HuH-7 (cell line): ENCODE results near the gene STIL.

Experiments used
- DNase-seq: peaks from one replicate; pipeline ENCODE4 v3.0.0; 2011; ENCODE audit warnings: low spot score

STIL gene

DNA sequence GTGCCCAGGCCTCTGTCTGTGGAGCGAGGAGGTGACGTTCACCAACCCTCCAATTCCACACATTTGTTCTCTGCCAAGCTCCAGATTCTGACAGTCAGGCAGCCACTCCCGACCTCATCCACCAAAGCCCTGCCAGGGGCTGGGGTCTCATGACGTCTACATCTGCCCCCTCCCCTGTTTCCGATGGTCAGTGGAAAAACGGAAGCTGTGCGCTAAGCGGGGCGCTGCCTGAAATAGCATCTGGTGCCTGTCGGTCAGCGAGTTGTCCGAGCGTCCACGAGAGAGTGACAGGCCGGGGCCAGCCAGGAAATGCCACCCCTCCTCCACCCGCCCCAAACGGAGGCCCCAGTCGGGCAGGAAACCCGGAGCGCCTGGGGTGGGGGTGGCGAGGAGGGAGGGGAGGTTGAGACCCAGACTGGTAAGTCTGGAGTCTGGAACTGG, 78.7 kb downstream of the STIL start:
- DNase-seq = no peak

DNA sequence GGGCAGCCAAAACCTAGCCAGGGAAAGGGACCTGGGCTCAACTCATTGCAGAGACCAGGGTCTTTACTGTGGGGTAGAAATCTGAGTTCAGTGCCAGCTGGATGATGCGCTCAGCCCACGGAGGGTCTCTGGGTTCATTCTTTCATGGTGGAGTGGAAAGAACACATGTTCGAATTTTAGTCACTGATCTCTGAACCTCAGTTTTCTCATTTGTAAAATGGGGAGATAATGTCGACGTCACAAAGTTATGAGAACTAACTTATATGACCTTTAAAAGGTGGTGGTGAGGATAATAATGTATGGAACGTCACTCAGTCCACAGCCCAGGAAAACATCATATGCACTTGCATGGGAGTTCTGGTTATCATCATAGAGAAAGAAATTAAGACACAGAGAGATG, 80.8 kb downstream of the STIL start:
- no peak for DNase-seq

DNA sequence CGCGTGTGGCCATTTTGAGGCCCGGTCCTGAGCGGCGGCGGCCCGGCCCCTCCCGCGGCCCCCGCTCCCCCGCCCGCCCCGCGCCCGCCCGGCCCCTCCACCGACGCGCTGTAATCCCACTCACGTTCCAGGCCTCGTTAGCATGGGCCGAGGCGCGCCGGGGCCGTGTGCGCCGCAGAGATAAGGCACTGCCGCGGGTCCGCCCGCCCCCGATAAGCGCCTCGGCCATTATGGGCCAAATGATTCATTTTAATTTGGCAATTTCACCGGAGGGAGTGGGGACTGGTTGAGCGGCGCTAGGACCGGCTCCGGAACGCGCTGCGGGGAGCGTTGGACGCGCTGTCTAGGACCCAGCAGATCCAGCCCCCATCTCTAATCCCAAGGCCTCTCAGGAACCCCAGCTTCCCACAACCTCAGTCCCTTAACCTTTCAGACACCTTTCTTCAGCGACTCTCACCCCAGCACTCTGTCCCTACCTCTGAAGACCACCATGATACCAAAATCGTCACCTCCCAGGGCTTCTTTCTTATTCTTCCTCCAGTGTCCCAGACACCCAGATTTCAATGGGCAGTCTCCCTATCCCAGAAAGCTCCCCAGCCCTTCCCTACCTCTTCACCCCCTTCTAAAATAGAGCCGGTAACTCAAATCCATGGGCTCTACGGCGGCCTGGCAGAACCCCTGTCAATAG, 81.6 kb downstream of the STIL start, which contains the start of gene TAL1:
Gene TAL1 (minus strand): TSS at position 39 of the 688 bp plus-strand sequence. CDS start 6,337 bp downstream, outside the sequence.
- no peak for DNase-seq

DNA sequence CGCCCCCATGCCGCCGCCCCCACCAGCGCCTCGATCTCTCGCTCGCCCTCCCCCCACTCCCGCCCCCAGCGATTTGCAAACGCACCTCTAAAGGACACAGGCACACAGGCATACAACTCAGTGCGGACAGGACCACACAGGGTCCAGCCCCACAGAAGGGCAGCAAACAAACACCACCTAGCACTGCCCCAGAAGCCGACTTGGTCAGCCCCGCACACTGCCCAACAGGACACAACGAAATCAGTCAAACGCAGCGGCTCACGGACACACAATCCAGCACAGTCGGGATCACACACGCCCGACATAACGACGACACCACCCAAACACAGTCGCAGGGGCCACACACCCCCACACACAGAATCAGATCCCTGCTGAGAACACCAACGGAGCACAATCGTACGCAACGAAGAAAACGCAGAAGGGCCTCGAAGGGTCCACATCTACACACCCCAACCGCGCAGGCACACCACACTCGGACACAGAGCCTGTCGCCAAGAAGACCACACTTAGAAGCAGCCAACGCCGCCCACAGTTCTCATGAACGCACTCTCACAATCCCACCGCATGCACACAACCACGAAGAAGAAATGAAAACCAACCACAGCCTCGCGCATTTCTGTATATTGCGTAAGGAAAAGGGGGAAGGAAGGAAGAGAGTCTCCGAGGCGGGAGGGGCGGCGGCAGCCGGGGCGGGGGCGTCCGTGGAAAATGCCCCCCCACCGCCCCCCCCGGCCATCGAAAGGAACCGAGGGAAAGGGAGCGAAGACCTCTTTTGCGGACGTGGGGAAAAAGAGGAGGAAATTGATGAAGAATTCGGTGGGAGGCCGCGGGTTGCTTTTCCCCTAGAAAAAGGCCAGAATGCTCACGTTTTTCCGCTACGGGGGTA, 82.4 kb downstream of the STIL start:
- DNase-seq = no peak

DNA sequence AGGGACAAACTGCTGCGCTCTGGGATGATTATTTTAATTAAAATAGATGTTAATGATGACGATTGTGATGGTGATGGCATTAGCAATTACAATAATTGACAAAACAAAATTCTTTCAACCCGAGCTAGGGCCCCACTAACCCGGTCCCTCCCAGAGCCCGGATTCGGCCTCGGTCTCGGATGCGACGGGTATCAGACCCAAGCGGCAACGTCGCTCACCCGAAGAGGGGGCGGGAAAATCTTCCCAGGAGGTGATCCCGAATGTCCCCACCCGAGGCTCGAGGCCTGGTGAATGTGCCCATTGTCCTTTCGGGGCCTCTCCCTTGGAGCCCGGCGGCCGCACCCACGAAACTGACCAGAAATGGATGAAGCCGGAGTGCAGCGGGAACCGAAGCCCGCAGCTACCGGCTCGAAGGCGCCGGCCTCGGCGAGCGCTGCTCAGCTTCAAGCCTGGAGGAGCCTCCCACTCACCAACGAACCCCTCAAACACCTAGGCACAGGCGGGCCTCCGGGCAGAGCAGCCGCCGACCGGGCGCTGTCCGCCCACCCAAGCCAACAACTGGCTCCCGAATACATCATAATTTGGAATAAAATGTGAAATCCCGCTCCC, 83.2 kb downstream of the STIL start:
- DNase-seq = no peak

- no peak for DNase-seq
Measured at GRCh38 chr1:47229886-47230691, 83.9 kb downstream of the STIL start.

DNA sequence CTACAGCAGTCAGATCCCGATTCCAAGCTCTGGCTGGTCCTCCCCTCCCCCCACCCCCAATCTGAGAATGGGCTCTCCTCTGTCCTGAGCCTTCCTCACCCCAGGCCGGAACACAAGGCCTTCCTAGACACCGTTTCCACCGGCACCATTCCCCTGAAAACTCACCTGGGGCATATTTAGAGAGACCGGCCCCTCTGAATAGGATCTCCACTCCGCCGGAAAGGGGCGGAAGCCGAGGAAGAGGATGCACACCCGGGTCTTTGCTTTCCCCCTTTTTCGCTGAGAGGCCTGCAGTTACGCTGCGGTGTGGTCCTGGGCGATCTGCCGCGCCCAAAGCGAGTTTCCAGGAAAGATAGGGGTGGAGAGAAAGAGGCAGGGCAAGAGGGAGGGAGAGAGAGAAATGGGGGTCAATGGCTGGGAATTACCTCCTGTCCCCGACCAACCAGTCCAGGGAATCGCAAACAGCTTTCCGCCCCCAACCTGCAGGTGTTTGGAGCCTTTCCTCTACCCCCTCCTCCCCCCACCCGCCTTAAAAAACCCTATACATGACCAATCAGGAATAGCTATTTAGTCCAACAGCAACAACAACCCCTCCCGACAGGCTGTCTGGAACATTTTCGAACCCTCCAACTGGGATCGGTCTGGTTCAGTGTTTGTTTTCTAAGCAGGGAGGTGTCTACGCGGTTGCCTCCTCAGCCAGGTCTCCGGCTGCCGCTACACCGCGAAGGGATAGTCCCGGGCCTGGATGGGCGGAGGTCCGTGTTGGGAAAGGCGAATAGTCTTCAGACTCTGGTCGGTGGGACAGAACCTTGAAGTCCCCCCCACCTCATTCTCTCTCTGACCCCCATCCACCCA, 84.7 kb downstream of the STIL start:
- DNase-seq = no peak

GRCh38 chr1:47228644-47229030, 85.3 kb downstream of the STIL start:
- DNase-seq = no peak

DNA sequence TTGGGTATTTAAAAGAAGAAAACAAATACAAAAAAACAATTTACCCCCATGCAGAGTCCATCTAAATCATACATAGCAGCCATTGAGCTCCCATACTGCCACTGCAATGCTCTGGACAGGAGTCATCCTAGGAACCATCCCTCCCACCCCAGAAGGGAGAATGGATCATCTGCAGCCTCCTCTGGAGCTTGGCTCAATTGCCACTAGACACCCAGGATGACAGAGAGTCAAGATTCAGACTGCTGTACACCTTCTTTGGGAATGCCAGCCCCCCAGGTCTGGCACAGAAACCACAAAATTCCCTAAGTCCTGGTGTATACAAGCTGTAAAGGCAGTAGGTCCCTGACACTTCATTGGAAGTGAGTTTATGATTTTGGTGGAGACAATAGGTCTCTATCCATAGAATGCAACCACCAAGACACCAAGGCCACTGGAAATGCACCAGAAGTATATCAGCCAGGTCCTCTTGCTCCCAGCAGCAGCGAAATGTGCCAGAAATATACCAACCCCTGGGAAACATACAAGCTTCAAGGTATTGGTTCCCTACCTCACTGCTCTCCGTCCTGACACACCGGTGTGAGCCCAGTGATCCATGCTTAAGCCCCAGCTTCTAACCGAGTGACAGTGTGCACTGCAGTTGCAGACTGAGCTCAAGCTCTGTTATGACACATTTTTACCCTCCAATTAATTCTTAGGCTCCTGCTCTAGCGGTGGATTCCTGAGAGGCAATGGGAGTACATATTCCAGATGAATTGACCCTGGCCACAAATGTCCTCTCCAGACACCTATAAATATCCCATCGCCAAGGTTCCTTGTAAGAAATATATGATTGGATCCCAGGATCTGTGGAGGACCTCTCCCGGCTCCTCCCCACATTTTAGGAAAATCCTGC, 86.4 kb downstream of the STIL start:
- DNase-seq = no peak

DNA sequence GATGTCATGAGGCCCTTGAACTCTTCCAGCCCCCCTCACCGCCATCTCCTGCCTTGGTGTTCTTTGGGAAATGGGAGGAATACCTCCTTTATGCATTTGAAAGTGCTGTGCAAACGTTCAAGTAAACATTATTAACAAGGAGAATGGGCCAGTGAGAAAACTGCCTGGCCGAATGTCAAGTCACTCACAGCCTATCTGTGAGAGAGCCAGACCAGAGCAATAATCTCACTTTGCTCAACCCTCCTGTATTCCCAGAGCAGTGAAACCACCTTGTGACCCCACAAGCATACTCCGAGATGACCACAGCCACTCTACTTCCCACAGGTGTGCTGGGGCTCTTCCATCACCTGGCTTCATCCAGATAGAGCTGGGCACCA, 87.1 kb downstream of the STIL start:
- DNase-seq = no peak

GRCh38 chr1:47226121-47226838, 87.7 kb downstream of the STIL start:
- DNase-seq = no peak

DNA sequence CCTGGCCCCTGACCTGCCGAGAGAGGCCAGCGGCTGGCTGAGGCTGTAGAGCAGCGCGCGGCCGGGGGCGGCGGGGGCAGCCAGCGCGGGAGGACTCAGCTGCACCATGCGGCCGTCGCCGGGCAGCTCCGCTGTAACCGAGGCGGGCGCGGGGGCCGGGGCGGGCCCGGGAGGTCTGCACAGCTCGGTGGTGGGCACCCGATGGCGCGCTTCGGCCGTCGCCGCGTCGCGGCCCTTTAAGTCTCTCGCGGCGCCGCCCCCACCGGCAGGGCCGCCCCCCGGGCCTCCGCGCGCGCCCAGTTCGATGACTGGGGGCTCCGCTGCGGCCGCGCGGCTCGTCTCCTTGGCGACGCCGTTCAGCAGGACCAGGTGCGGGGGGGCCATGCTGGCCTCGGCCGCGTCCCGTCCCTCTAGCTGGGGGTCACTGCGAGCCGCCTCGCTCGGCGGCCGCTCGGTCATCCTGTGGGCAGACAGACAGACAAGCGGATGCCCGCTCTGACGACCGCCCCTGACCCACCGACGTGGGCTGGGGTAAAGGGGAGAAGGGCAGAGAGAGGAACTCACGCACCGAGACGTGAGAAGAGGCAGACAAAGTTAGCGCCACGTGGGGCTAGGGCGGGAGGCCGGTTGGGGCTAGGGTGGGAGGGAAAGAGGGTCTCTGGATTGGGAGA, 88.4 kb downstream of the STIL start:
- peak; percentile 56 for DNase-seq

DNA sequence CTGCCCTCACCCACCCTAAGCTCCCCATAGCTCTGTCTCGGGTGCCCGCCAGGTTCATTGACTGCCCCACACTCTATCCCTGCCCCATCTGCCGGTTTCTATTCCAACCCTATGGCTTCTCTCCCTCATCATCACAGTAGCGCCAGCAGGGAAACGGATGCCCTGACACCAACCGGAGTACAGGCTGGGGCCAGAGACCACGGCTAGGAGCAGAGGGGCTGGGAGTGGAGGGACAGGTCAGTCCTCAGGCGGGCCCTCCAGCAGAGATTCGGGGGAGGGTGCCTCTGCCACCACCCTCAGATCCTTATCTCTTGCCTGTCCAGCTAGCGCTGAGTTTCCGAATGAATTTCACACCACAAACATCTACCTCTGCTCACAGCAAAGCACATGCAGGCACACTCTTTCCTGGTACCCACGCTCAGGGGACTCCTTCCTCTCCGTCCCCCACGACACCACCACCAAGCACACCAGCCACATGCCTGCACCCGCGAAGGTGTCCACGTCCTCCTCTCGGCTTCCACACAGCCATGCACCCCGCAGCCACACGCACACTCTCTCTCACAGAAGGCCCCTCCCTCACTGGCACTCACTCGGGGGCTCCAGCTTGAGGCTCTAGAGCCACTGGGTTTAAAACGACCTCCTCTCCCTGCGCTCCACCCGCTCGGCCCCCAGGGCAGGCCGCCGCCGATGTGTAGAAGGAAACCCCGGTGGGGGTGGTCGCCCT, 89.1 kb downstream of the STIL start:
- no peak for DNase-seq

- DNase-seq = no peak
Measured at GRCh38 chr1:47223921-47224675, 89.8 kb downstream of the STIL start.

GRCh38 chr1:47223174-47223920, 90.6 kb downstream of the STIL start:
- no peak for DNase-seq

- DNase-seq = no peak
Measured at GRCh38 chr1:47222476-47222875, 91.5 kb downstream of the STIL start.
